ENCODE data around the gene NECTIN1. TPM values are rescaled to one million over a fixed set of nuclear protein-coding genes. Genes with fewer than 3 reads are reported as not detected.

Gene NECTIN1
- total RNA-seq, 2 donors from 2014 or later = 29.3 to 45.3 TPM

- no peak overlapping the region for H3K9ac ChIP-seq (ENCODE audit: extremely low read depth, low read length, poor library complexity, severe bottlenecking)
- DNase-seq = no peak
- WGBS, 2 experiments (ENCODE audit: insufficient coverage in 1 of 2, insufficient read length in 1 of 2) = 86 to 87% methylated on average over 8 to 10 of the region's 10 CpGs
- Mint-ChIP-seq H3K4me3 (no peak overlapping the region), H3K9me3 (no peaks in the 10 kb centered on the region), H3K4me1 (peaks cover 14% of the 10 kb centered on the region), H3K36me3 (ENCODE audit: low read depth) (peaks cover 15% of the 10 kb centered on the region), H3K27ac (no peak overlapping the region), H3K27me3 (ENCODE audit: insufficient read depth) (no peaks in the 10 kb centered on the region)
- H3K27ac ChIP-seq (ENCODE audit: low read depth, low read length) = no peak overlapping the region
- TF ChIP-seq CTCF (conservative IDR thresholded peaks at IDR 0.05) = no peak
- H3K27me3 ChIP-seq (ENCODE audit: control insufficient read depth, insufficient read depth, low read length, poor library complexity, severe bottlenecking) = no peaks in the 10 kb centered on the region
- peaks cover 11% of the 10 kb centered on the region for H3K4me1 ChIP-seq (ENCODE audit: control insufficient read depth, insufficient read depth, low read length)
- no peaks in the 10 kb centered on the region for H3K9me3 ChIP-seq (ENCODE audit: control insufficient read depth, low read length)
- H3K4me3 ChIP-seq (ENCODE audit: low read length) = no peak overlapping the region
- H3K36me3 ChIP-seq (ENCODE audit: control insufficient read depth, insufficient read depth, low read length) = no peaks in the 10 kb centered on the region
Observed at GRCh38 chr11:119666061-119666460, 62.9 kb downstream of the NECTIN1 start.

GRCh38 chr11:119664701-119665420 lies 64.1 kb downstream of the NECTIN1 start:
- peaks cover 14% of the 10 kb centered on the region for H3K4me1 Mint-ChIP-seq
- H3K36me3 Mint-ChIP-seq (ENCODE audit: low read depth) = peaks cover 9% of the 10 kb centered on the region
- H3K27ac ChIP-seq (ENCODE audit: low read depth, low read length) = no peak overlapping the region
- peaks cover 11% of the 10 kb centered on the region for H3K4me1 ChIP-seq (ENCODE audit: control insufficient read depth, insufficient read depth, low read length)
- DNase-seq = no peak
- peaks cover under 1% of the 10 kb centered on the region for H3K27me3 Mint-ChIP-seq (ENCODE audit: insufficient read depth)
- H3K9ac ChIP-seq (ENCODE audit: extremely low read depth, low read length, poor library complexity, severe bottlenecking) = no peak overlapping the region
- no peak overlapping the region for H3K4me3 ChIP-seq (ENCODE audit: low read length)
- H3K9me3 Mint-ChIP-seq = no peaks in the 10 kb centered on the region
- H3K9me3 ChIP-seq (ENCODE audit: control insufficient read depth, low read length) = no peaks in the 10 kb centered on the region
- H3K4me3 Mint-ChIP-seq = no peak overlapping the region
- 92 to 97% methylated on average over 27 to 44 of the region's 44 CpGs for WGBS, 2 experiments (ENCODE audit: insufficient coverage in 1 of 2, insufficient read length in 1 of 2)
- H3K27ac Mint-ChIP-seq = no peak overlapping the region
- TF ChIP-seq CTCF (conservative IDR thresholded peaks at IDR 0.05) = no peak
- no peaks in the 10 kb centered on the region for H3K36me3 ChIP-seq (ENCODE audit: control insufficient read depth, insufficient read depth, low read length)
- H3K27me3 ChIP-seq (ENCODE audit: control insufficient read depth, insufficient read depth, low read length, poor library complexity, severe bottlenecking) = no peaks in the 10 kb centered on the region

- no peaks in the 10 kb centered on the region for H3K9me3 Mint-ChIP-seq
- 86 to 100% methylated on average over 1 to 9 of the region's 9 CpGs for WGBS, 2 experiments (ENCODE audit: insufficient coverage in 1 of 2, insufficient read length in 1 of 2)
- Histone ChIP-seq H3K9ac (ENCODE audit: extremely low read depth, low read length, poor library complexity, severe bottlenecking) (no peak overlapping the region), H3K36me3 (ENCODE audit: control insufficient read depth, insufficient read depth, low read length) (no peaks in the 10 kb centered on the region), H3K9me3 (ENCODE audit: control insufficient read depth, low read length) (no peaks in the 10 kb centered on the region), H3K27ac (ENCODE audit: low read depth, low read length) (peak overlapping the region; percentile 71), H3K4me1 (ENCODE audit: control insufficient read depth, insufficient read depth, low read length) (peaks cover 11% of the 10 kb centered on the region), H3K27me3 (ENCODE audit: control insufficient read depth, insufficient read depth, low read length, poor library complexity, severe bottlenecking) (no peaks in the 10 kb centered on the region), H3K4me3 (ENCODE audit: low read length) (no peak overlapping the region)
- no peak for TF ChIP-seq CTCF (conservative IDR thresholded peaks at IDR 0.05)
- DNase-seq = no peak
- H3K27me3 Mint-ChIP-seq (ENCODE audit: insufficient read depth) = peaks cover 1% of the 10 kb centered on the region
- H3K36me3 Mint-ChIP-seq (ENCODE audit: low read depth) = peaks cover 5% of the 10 kb centered on the region
- H3K27ac Mint-ChIP-seq = peak overlapping the region; percentile 90
- peak overlapping the region; percentile 29 for H3K4me3 Mint-ChIP-seq
- peaks cover 14% of the 10 kb centered on the region for H3K4me1 Mint-ChIP-seq
Observed at GRCh38 chr11:119664063-119664572, 64.9 kb downstream of the NECTIN1 start.

Measured in endodermal cell (in vitro differentiated cells).